Endothelial cell of umbilical vein (primary cell): Measurements from ENCODE around the gene GSTA5. TPM values are rescaled to one million over a fixed set of nuclear protein-coding genes. Genes with fewer than 3 reads are reported as not detected.

Source experiments
- BruUV-seq: library from RNA; stranded (reverse); fragments of 400-500 nt; replicated peaks from 2 replicates; lab custom pipeline; 2021; lab: Mats Ljungman, UMichigan
- CTCF ChIA-PET: fragments of 300-600, 350-600 bp; sonication (Branson Sonifier 250); formaldehyde crosslinking; loops from one replicate; lab custom pipeline; 2021; ENCODE audit warnings: antibody characterized with exemption, inconsistent platforms; lab: Charles Lee
- POLR2A ChIA-PET: fragments of 300-600, 350-600 bp; sonication (Branson Sonifier 250); formaldehyde crosslinking; loops from one replicate; lab custom pipeline; 2021; ENCODE audit warnings: antibody characterized with exemption, inconsistent platforms; lab: Charles Lee
- DNase-seq: peaks from one replicate; pipeline ENCODE4 v3.0.0-alpha.2; 2011; ENCODE audit warnings: low read depth, low spot score
- FAIRE-seq: peaks from 2 replicates; lab custom pipeline; 2011; peaks lifted over from hg19 to GRCh38; lab: Jason Lieb, UNC
- H2AFZ ChIP-seq: 2 replicates; pipeline ENCODE4 v1.6.0; 2012; ENCODE audit warnings: low read depth, low read length, control low read depth, inconsistent platforms
- H3K27ac ChIP-seq: 2 replicates; pipeline ENCODE4 v1.5.1; 2011; ENCODE audit warnings: low read depth, mild to moderate bottlenecking, control low read depth, low read length, moderate library complexity; ENCODE audit not compliant: insufficient read depth
- H3K27me3 ChIP-seq, 2 experiments: 2 replicates each; pipeline versions ENCODE4 v1.6.0 to v1.6.1; 2011; ENCODE audit warnings: low read length in 2 of 2, mixed read lengths in 1 of 2; ENCODE audit not compliant: control insufficient read depth in 2 of 2, insufficient read depth in 2 of 2
- H3K36me3 ChIP-seq, 2 experiments: 2 replicates in 1 of 2; 3 replicates in 1 of 2; pipeline ENCODE4 v1.5.1; 2011; ENCODE audit warnings: low read length in 2 of 2, mild to moderate bottlenecking in 1 of 2, moderate library complexity in 1 of 2; ENCODE audit not compliant: control insufficient read depth in 2 of 2, insufficient read depth in 2 of 2; ENCODE audit errors: extremely low read depth in 1 of 2
- H3K4me1 ChIP-seq: 3 replicates; pipeline ENCODE4 v1.5.1; 2011; ENCODE audit warnings: mild to moderate bottlenecking, low read length; ENCODE audit not compliant: control insufficient read depth, insufficient read depth; ENCODE audit errors: extremely low read depth
- H3K4me2 ChIP-seq: 2 replicates; pipeline ENCODE4 v1.6.1; 2011; ENCODE audit warnings: low read length, control low read depth, mixed read lengths; ENCODE audit not compliant: insufficient read depth
- H3K4me3 ChIP-seq, 3 experiments: fragments of 200-600 bp in 1 of 3; sonication (generic), shearing (Covaris generic) in 1 of 3; replicated peaks in 1 of 3; 2 replicates each; pipeline ENCODE4 v1.5.1; 2011 to 2016; ENCODE audit warnings: control low read depth in 3 of 3, low read length in 3 of 3, mild to moderate bottlenecking in 2 of 3, inconsistent platforms in 1 of 3, low read depth in 1 of 3, moderate library complexity in 1 of 3; ENCODE audit not compliant: insufficient read depth in 1 of 3
- H3K79me2 ChIP-seq: 2 replicates; pipeline ENCODE4 v1.6.0; 2012; ENCODE audit warnings: low read length, inconsistent platforms; ENCODE audit not compliant: control insufficient read depth, insufficient read depth
- H3K9ac ChIP-seq: replicated peaks from 2 replicates; pipeline ENCODE3; 2011; ENCODE audit warnings: low read length, control low read depth; ENCODE audit not compliant: insufficient read depth; ENCODE audit errors: extremely low read depth
- H3K9me1 ChIP-seq: replicated peaks from 3 replicates; pipeline ENCODE4 v1.6.0; 2011; ENCODE audit warnings: mild to moderate bottlenecking, low read length; ENCODE audit not compliant: control insufficient read depth, insufficient read depth; ENCODE audit errors: extremely low read depth
- H3K9me3 ChIP-seq: replicated peaks from 2 replicates; pipeline ENCODE4 v1.5.1; 2012; ENCODE audit warnings: low read length, inconsistent platforms; ENCODE audit not compliant: control insufficient read depth, insufficient read depth
- H4K20me1 ChIP-seq: replicated peaks from 2 replicates; pipeline ENCODE3; 2011; ENCODE audit warnings: mild to moderate bottlenecking, low read length; ENCODE audit not compliant: control insufficient read depth, insufficient read depth; ENCODE audit errors: extremely low read depth
- CTCF ChIP-seq, 2 donors: IDR thresholded peaks; 1 replicate in 1 of 2; 2 replicates in 1 of 2; pipeline ENCODE4 v1.5.1; 2011; ENCODE audit warnings: low read length in 2 of 2, mild to moderate bottlenecking in 2 of 2, moderate library complexity in 2 of 2, control low read depth in 1 of 2, inconsistent platforms in 1 of 2, low read depth in 1 of 2; ENCODE audit not compliant: insufficient read depth in 1 of 2; ENCODE audit errors: extremely low read depth in 1 of 2
- EZH2 ChIP-seq: IDR thresholded peaks from 2 replicates; pipeline ENCODE4 v1.6.1; 2012; ENCODE audit warnings: borderline replicate concordance, low read depth, mild to moderate bottlenecking, moderate library complexity, low read length, inconsistent platforms; ENCODE audit not compliant: severe bottlenecking
- FOS ChIP-seq: IDR thresholded peaks from 2 replicates; pipeline ENCODE4 v1.6.1; 2011; ENCODE audit warnings: mild to moderate bottlenecking, low read length, moderate library complexity, borderline replicate concordance; ENCODE audit not compliant: insufficient read depth
- GATA2 ChIP-seq: IDR thresholded peaks from 2 replicates; pipeline ENCODE4 v1.7.0; 2011; ENCODE audit warnings: low read depth, mild to moderate bottlenecking, moderate library complexity, mixed read lengths, low read length; ENCODE audit not compliant: insufficient read length, insufficient read depth
- JUN ChIP-seq: IDR thresholded peaks from 2 replicates; pipeline ENCODE4 v1.6.1; 2011; ENCODE audit warnings: borderline replicate concordance, low read depth; ENCODE audit not compliant: insufficient read length, insufficient read depth
- MAX ChIP-seq: IDR thresholded peaks from 2 replicates; pipeline ENCODE4 v1.6.1; 2011; ENCODE audit not compliant: insufficient read depth, insufficient read length
- MYC ChIP-seq: IDR thresholded peaks from one replicate; pipeline ENCODE4 v1.6.1; 2011; ENCODE audit warnings: mild to moderate bottlenecking, low read depth, low read length
- POLR2A ChIP-seq: IDR thresholded peaks from 2 replicates; pipeline ENCODE4 v1.6.1; 2012; ENCODE audit warnings: low read depth, mild to moderate bottlenecking, control low read depth, low read length
- POLR2AphosphoS5 ChIP-seq: IDR thresholded peaks from 2 replicates; pipeline ENCODE4 v1.6.1; 2012; ENCODE audit warnings: low read depth, mild to moderate bottlenecking, control low read depth, low read length, moderate library complexity; ENCODE audit not compliant: insufficient read depth
- dilution Hi-C: fragments of 300-500 bp; cut with MboI; formaldehyde crosslinking; loops from one replicate; pipeline ENCODE4 v1.15.0; 2019; ENCODE audit warnings: low sequenced_read_pairs; ENCODE audit not compliant: extremely low pct_ligation_motif_present
- intact Hi-C: fragments of 100-400 bp; cut with micrococcal nuclease; formaldehyde crosslinking; loops from one replicate; pipeline ENCODE4 v1.10.0; 2022
- polyA plus RNA-seq, 4 experiments: library from polyadenylated mRNA; depleted of rRNA in 3 of 4; stranded (reverse) in 3 of 4; unstranded in 1 of 4; fragments of >200 nt; gene quantifications; 2 replicates each; pipeline versions ENCODE4 v1.2.1 to v1.2.3, GENCODE V29; 2011 to 2012; ENCODE audit warnings: missing spikeins in 1 of 4
- total RNA-seq: library from RNA; stranded (reverse); gene quantifications from 2 replicates; pipeline ENCODE4 v1.2.3, GENCODE V29; 2021

Gene GSTA5
- total and polyA plus RNA-seq, 2 donors (not counting 3 experiments of a cell fraction or from before 2014, with no cell fraction given) = not detected

- H3K4me1 ChIP-seq = no peaks in the 10 kb centered on the region
- POLR2A ChIA-PET = interaction anchor here (0.7 kb wide), 1 partner anchor 438 kb away, joined by 4 read pairs; no protein-coding TSS in a partner anchor
- no peak overlapping the region for H3K4me2 ChIP-seq
- no peak for TF ChIP-seq EZH2
- TF ChIP-seq MYC = no peak
- no peak for TF ChIP-seq MAX
- no peak for TF ChIP-seq POLR2AphosphoS5
- TF ChIP-seq JUN = no peak
- no peak for TF ChIP-seq POLR2A
- no peak for TF ChIP-seq FOS
- TF ChIP-seq GATA2 = no peak
- no peak for TF ChIP-seq CTCF (IDR thresholded peaks at IDR 0.05; ENCODE audit: extremely low read depth in 1 of 2, insufficient read depth in 1 of 2, low read depth in 1 of 2, low read length in 2 of 2)
- H3K9ac ChIP-seq = no peak overlapping the region
- no peaks in the 10 kb centered on the region for H3K9me1 ChIP-seq
- H4K20me1 ChIP-seq = no peaks in the 10 kb centered on the region
- no peak overlapping the region for H3K4me3 ChIP-seq
- H3K27me3 ChIP-seq = no peaks in the 10 kb centered on the region
- no peaks in the 10 kb centered on the region for H3K9me3 ChIP-seq
- H3K79me2 ChIP-seq = no peaks in the 10 kb centered on the region
- no peaks in the 10 kb centered on the region for H3K36me3 ChIP-seq
- dilution Hi-C loops = no loop called here
- H2AFZ ChIP-seq = no peak overlapping the region
- intact Hi-C loops = no loop called here
- FAIRE-seq (no peak), DNase-seq (no peak)
- CTCF ChIA-PET = no interaction called here
- H3K27ac ChIP-seq = no peak overlapping the region
- no TSS peak for BruUV-seq
Measured at GRCh38 chr6:52846002-52846401, 5.4 kb upstream of the GSTA5 start.
